ENCODE results near the gene SLC26A2. TPM values are rescaled to one million over a fixed set of nuclear protein-coding genes. Genes with fewer than 3 reads are reported as not detected.

The SLC26A2 gene
- total RNA-seq, 1 experiment from 2014 or later, result 43.9 TPM

GRCh38 chr5:149916334-149917072 is 44.1 kb upstream of the SLC26A2 start:
- BruUV-seq (replicated peaks), result no TSS peak
- no peak overlapping the region for H3K27ac Mint-ChIP-seq (ENCODE audit: unreplicated experiment)
- peaks cover 40% of the 10 kb centered on the region for H3K4me1 Mint-ChIP-seq (ENCODE audit: low read depth, unreplicated experiment)
- CTCF ChIA-PET, result interaction anchor here (0.6 kb wide), 1 partner anchor 231 kb away, joined by 4 read pairs; no protein-coding TSS in a partner anchor
- intact Hi-C loops (cut with micrococcal nuclease; ENCODE audit: unreplicated experiment), result no loop called here
- H3K9me3 Mint-ChIP-seq (ENCODE audit: unreplicated experiment), result peaks cover 10% of the 10 kb centered on the region
- no peak overlapping the region for H3K4me3 Mint-ChIP-seq (ENCODE audit: unreplicated experiment)
- peaks cover 26% of the 10 kb centered on the region for H3K4me1 ChIP-seq
- no peaks in the 10 kb centered on the region for H3K36me3 ChIP-seq (ENCODE audit: control insufficient read depth, insufficient read depth, low read length)
- no peak for DNase-seq
- H3K27me3 Mint-ChIP-seq (ENCODE audit: insufficient read depth, unreplicated experiment), result no peaks in the 10 kb centered on the region
- H3K4me3 ChIP-seq (ENCODE audit: low read depth, low read length), result no peak overlapping the region
- H3K27me3 ChIP-seq (replicated peaks; ENCODE audit: control insufficient read depth, insufficient read depth, low read length), result no peaks in the 10 kb centered on the region
- H3K9me3 ChIP-seq, result no peaks in the 10 kb centered on the region
- H3K36me3 Mint-ChIP-seq (ENCODE audit: insufficient read depth, unreplicated experiment), result no peaks in the 10 kb centered on the region
- POLR2A ChIA-PET, result interaction anchor here (0.7 kb wide), 1 partner anchor 1433 kb away, joined by 5 read pairs; no protein-coding TSS in a partner anchor
- TF ChIP-seq CTCF (IDR thresholded peaks at IDR 0.05; ENCODE audit: insufficient read depth in 1 of 2, low read depth in 1 of 2, low read length in 1 of 2, severe bottlenecking in 1 of 2, unreplicated experiment in 1 of 2), result no peak

GRCh38 chr5:149917073-149917676 is 43.4 kb upstream of the SLC26A2 start:
- no peaks in the 10 kb centered on the region for H3K27me3 Mint-ChIP-seq (ENCODE audit: insufficient read depth, unreplicated experiment)
- no peak overlapping the region for H3K4me3 Mint-ChIP-seq (ENCODE audit: unreplicated experiment)
- no TSS peak for BruUV-seq (replicated peaks)
- Histone ChIP-seq H3K36me3 (ENCODE audit: control insufficient read depth, insufficient read depth, low read length) (no peaks in the 10 kb centered on the region), H3K4me1 (peaks cover 26% of the 10 kb centered on the region), H3K4me3 (ENCODE audit: low read depth, low read length) (no peak overlapping the region), H3K27me3 (replicated peaks; ENCODE audit: control insufficient read depth, insufficient read depth, low read length) (no peaks in the 10 kb centered on the region), H3K9me3 (no peaks in the 10 kb centered on the region)
- H3K27ac Mint-ChIP-seq (ENCODE audit: unreplicated experiment), result no peak overlapping the region
- peaks cover 40% of the 10 kb centered on the region for H3K4me1 Mint-ChIP-seq (ENCODE audit: low read depth, unreplicated experiment)
- no peak for TF ChIP-seq CTCF (IDR thresholded peaks at IDR 0.05; ENCODE audit: insufficient read depth in 1 of 2, low read depth in 1 of 2, low read length in 1 of 2, severe bottlenecking in 1 of 2, unreplicated experiment in 1 of 2)
- ChIA-PET POLR2A (interaction anchor here (0.7 kb wide), 1 partner anchor 1433 kb away, joined by 5 read pairs; no protein-coding TSS in a partner anchor), CTCF (no interaction called here)
- no peaks in the 10 kb centered on the region for H3K36me3 Mint-ChIP-seq (ENCODE audit: insufficient read depth, unreplicated experiment)
- peaks cover 10% of the 10 kb centered on the region for H3K9me3 Mint-ChIP-seq (ENCODE audit: unreplicated experiment)
- intact Hi-C loops (cut with micrococcal nuclease; ENCODE audit: unreplicated experiment), result no loop called here
- DNase-seq, result no peak

GRCh38 chr5:149921597-149921996 is 39.0 kb upstream of the SLC26A2 start:
- Mint-ChIP-seq H3K36me3 (ENCODE audit: insufficient read depth, unreplicated experiment) (no peaks in the 10 kb centered on the region), H3K4me3 (ENCODE audit: unreplicated experiment) (no peak overlapping the region), H3K4me1 (ENCODE audit: low read depth, unreplicated experiment) (peaks cover 12% of the 10 kb centered on the region), H3K9me3 (ENCODE audit: unreplicated experiment) (peaks cover 3% of the 10 kb centered on the region), H3K27me3 (ENCODE audit: insufficient read depth, unreplicated experiment) (no peaks in the 10 kb centered on the region), H3K27ac (ENCODE audit: unreplicated experiment) (no peak overlapping the region)
- no TSS peak for BruUV-seq (replicated peaks)
- intact Hi-C loops (cut with micrococcal nuclease; ENCODE audit: unreplicated experiment), result no loop called here
- no peaks in the 10 kb centered on the region for H3K27me3 ChIP-seq (replicated peaks; ENCODE audit: control insufficient read depth, insufficient read depth, low read length)
- ChIA-PET POLR2A (no interaction called here), CTCF (no interaction called here)
- no peak for TF ChIP-seq CTCF (IDR thresholded peaks at IDR 0.05; ENCODE audit: insufficient read depth in 1 of 2, low read depth in 1 of 2, low read length in 1 of 2, severe bottlenecking in 1 of 2, unreplicated experiment in 1 of 2)
- no peak overlapping the region for H3K4me3 ChIP-seq (ENCODE audit: low read depth, low read length)
- H3K36me3 ChIP-seq (ENCODE audit: control insufficient read depth, insufficient read depth, low read length), result no peaks in the 10 kb centered on the region
- H3K4me1 ChIP-seq, result peaks cover under 1% of the 10 kb centered on the region
- DNase-seq, result no peak
- H3K9me3 ChIP-seq, result no peaks in the 10 kb centered on the region

Measured in Caco-2 (cell line).